ENCODE data around the gene PCDHGA9.

DNA sequence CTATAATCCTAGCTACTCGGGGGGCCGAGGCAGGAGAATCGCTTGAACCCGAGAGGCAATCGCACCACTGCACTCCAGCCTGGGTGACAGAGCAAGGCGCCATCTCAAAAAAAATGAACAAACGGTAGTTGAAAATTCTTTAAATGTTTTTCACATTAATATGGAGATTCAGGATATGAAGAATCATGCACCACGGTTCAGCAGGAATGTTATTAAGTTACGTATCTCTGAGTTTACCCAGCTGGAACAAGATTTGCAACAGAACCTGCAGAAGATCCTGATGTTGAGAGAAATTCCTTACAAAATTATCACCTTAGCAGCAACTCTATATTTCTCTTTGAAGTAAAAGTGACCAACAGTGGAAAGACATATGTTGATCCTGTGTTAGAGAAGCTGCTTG lies 37.8 kb downstream of the PCDHGA9 start:
- TF ChIP-seq, protein P1, sequence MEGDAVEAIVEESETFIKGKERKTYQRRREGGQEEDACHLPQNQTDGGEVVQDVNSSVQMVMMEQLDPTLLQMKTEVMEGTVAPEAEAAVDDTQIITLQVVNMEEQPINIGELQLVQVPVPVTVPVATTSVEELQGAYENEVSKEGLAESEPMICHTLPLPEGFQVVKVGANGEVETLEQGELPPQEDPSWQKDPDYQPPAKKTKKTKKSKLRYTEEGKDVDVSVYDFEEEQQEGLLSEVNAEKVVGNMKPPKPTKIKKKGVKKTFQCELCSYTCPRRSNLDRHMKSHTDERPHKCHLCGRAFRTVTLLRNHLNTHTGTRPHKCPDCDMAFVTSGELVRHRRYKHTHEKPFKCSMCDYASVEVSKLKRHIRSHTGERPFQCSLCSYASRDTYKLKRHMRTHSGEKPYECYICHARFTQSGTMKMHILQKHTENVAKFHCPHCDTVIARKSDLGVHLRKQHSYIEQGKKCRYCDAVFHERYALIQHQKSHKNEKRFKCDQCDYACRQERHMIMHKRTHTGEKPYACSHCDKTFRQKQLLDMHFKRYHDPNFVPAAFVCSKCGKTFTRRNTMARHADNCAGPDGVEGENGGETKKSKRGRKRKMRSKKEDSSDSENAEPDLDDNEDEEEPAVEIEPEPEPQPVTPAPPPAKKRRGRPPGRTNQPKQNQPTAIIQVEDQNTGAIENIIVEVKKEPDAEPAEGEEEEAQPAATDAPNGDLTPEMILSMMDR (IDR thresholded peaks at IDR 0.05; ENCODE audit: low read length), result no peak
- no peak for TF ChIP-seq EZH2phosphoT487 (IDR thresholded peaks at IDR 0.05; ENCODE audit: low read length)
